Measurements from ENCODE around the gene MAN2B1.

The MAN2B1 gene

GRCh38 chr19:12664406-12665280, 1.9 kb downstream of the MAN2B1 start:
- H3K4me2 ChIP-seq (ENCODE audit: low read length) = peak overlapping the region; percentile 92
- H3K79me2 ChIP-seq (ENCODE audit: control insufficient read depth, low read length) = peaks cover 47% of the 10 kb centered on the region
- H3K36me3 ChIP-seq (ENCODE audit: control insufficient read depth, low read length) = peaks cover 31% of the 10 kb centered on the region
- peaks cover 38% of the 10 kb centered on the region for H3K4me1 ChIP-seq (ENCODE audit: control insufficient read depth, low read length)
- H3K27me3 ChIP-seq (ENCODE audit: control insufficient read depth, low read length) = no peaks in the 10 kb centered on the region
- H3F3A ChIP-seq (ENCODE audit: control insufficient read depth, insufficient read depth) = 0 out of 2 replicates have a peak, but pooled peaks cover 3% of the 10 kb centered on the region
- peak overlapping the region; percentile 98 for H3K4me3 ChIP-seq (ENCODE audit: low read length)
- H3K9me3 ChIP-seq (ENCODE audit: control insufficient read depth, insufficient read depth, low read length) = no peaks in the 10 kb centered on the region
- TF ChIP-seq EZH2phosphoT487 (IDR thresholded peaks at IDR 0.05; ENCODE audit: borderline replicate concordance, low read length) = no peak
- TF ChIP-seq, protein P1, sequence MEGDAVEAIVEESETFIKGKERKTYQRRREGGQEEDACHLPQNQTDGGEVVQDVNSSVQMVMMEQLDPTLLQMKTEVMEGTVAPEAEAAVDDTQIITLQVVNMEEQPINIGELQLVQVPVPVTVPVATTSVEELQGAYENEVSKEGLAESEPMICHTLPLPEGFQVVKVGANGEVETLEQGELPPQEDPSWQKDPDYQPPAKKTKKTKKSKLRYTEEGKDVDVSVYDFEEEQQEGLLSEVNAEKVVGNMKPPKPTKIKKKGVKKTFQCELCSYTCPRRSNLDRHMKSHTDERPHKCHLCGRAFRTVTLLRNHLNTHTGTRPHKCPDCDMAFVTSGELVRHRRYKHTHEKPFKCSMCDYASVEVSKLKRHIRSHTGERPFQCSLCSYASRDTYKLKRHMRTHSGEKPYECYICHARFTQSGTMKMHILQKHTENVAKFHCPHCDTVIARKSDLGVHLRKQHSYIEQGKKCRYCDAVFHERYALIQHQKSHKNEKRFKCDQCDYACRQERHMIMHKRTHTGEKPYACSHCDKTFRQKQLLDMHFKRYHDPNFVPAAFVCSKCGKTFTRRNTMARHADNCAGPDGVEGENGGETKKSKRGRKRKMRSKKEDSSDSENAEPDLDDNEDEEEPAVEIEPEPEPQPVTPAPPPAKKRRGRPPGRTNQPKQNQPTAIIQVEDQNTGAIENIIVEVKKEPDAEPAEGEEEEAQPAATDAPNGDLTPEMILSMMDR (IDR thresholded peaks at IDR 0.05; ENCODE audit: low read depth, low read length, poor library complexity, severe bottlenecking) = no peak
- H4K20me1 ChIP-seq (ENCODE audit: control insufficient read depth, insufficient read depth, low read depth, low read length) = no peaks in the 10 kb centered on the region
- H3K27ac ChIP-seq (ENCODE audit: low read depth, low read length) = peak overlapping the region; percentile 41
- H3K9me2 ChIP-seq (replicated peaks; ENCODE audit: control insufficient read depth, low read length) = no peaks in the 10 kb centered on the region

- TF ChIP-seq, protein P1 (IDR thresholded peaks at IDR 0.05; ENCODE audit: low read depth, low read length, poor library complexity, severe bottlenecking) = no peak
- no peak for TF ChIP-seq EZH2phosphoT487 (IDR thresholded peaks at IDR 0.05; ENCODE audit: borderline replicate concordance, low read length)
- H3K4me1 ChIP-seq (ENCODE audit: control insufficient read depth, low read length) = peaks cover 18% of the 10 kb centered on the region
- H3K4me3 ChIP-seq (ENCODE audit: low read length) = no peak overlapping the region
- no peaks in the 10 kb centered on the region for H3K9me3 ChIP-seq (ENCODE audit: control insufficient read depth, insufficient read depth, low read length)
- H3K4me2 ChIP-seq (ENCODE audit: low read length) = no peak overlapping the region
- H3K9me2 ChIP-seq (replicated peaks; ENCODE audit: control insufficient read depth, low read length) = no peaks in the 10 kb centered on the region
- H3K27me3 ChIP-seq (ENCODE audit: control insufficient read depth, low read length) = no peaks in the 10 kb centered on the region
- no peaks in the 10 kb centered on the region for H4K20me1 ChIP-seq (ENCODE audit: control insufficient read depth, insufficient read depth, low read depth, low read length)
- H3F3A ChIP-seq (ENCODE audit: control insufficient read depth, insufficient read depth) = no peaks in the 10 kb centered on the region
- peaks cover 50% of the 10 kb centered on the region for H3K36me3 ChIP-seq (ENCODE audit: control insufficient read depth, low read length)
- no peak overlapping the region for H3K27ac ChIP-seq (ENCODE audit: low read depth, low read length)
- peaks cover 17% of the 10 kb centered on the region for H3K79me2 ChIP-seq (ENCODE audit: control insufficient read depth, low read length)
Measured at GRCh38 chr19:12660980-12661379, 5.6 kb downstream of the MAN2B1 start.

GRCh38 chr19:12657966-12658365, 8.6 kb downstream of the MAN2B1 start:
- Histone ChIP-seq H3K4me2 (ENCODE audit: low read length) (no peak overlapping the region), H3F3A (ENCODE audit: control insufficient read depth, insufficient read depth) (no peaks in the 10 kb centered on the region), H3K9me3 (ENCODE audit: control insufficient read depth, insufficient read depth, low read length) (no peaks in the 10 kb centered on the region), H3K27ac (ENCODE audit: low read depth, low read length) (no peak overlapping the region), H3K36me3 (ENCODE audit: control insufficient read depth, low read length) (peaks cover 40% of the 10 kb centered on the region), H4K20me1 (ENCODE audit: control insufficient read depth, insufficient read depth, low read depth, low read length) (no peaks in the 10 kb centered on the region), H3K27me3 (ENCODE audit: control insufficient read depth, low read length) (no peaks in the 10 kb centered on the region), H3K9me2 (replicated peaks; ENCODE audit: control insufficient read depth, low read length) (no peaks in the 10 kb centered on the region), H3K4me1 (ENCODE audit: control insufficient read depth, low read length) (no peaks in the 10 kb centered on the region), H3K4me3 (ENCODE audit: low read length) (no peak overlapping the region), H3K79me2 (ENCODE audit: control insufficient read depth, low read length) (no peaks in the 10 kb centered on the region)
- TF ChIP-seq, protein P1 (IDR thresholded peaks at IDR 0.05; ENCODE audit: low read depth, low read length, poor library complexity, severe bottlenecking) = no peak
- no peak for TF ChIP-seq EZH2phosphoT487 (IDR thresholded peaks at IDR 0.05; ENCODE audit: borderline replicate concordance, low read length)

Data from DOHH2 (cell line).